Activated T-cell treated with anti-CD3 and anti-CD28 coated beads, Interleukin-2, amount 50 U/mL, for 24 hours (primary cell): Measurements from ENCODE around the gene EGFR.

Experiments
- DNase-seq: peaks from one replicate; pipeline ENCODE4 v3.0.0-alpha.2; 2020
- H3K27ac Mint-ChIP-seq: 2 replicates; pipeline ENCODE4 v1.8.0; 2020; ENCODE audit warnings: mild to moderate bottlenecking, mixed read lengths
- H3K27me3 Mint-ChIP-seq: 2 replicates; pipeline ENCODE4 v1.8.0; 2020; ENCODE audit warnings: mixed read lengths
- H3K36me3 Mint-ChIP-seq: 2 replicates; pipeline ENCODE4 v1.8.0; 2020; ENCODE audit warnings: low read depth, mixed read lengths
- H3K4me1 Mint-ChIP-seq: 2 replicates; pipeline ENCODE4 v1.8.0; 2020; ENCODE audit warnings: low read depth, mixed read lengths
- H3K4me3 Mint-ChIP-seq: 2 replicates; pipeline ENCODE4 v1.8.0; 2020; ENCODE audit warnings: mild to moderate bottlenecking, moderate library complexity, mixed read lengths
- H3K9me3 Mint-ChIP-seq: 2 replicates; pipeline ENCODE4 v1.8.0; 2020; ENCODE audit warnings: mixed read lengths

EGFR gene

DNA sequence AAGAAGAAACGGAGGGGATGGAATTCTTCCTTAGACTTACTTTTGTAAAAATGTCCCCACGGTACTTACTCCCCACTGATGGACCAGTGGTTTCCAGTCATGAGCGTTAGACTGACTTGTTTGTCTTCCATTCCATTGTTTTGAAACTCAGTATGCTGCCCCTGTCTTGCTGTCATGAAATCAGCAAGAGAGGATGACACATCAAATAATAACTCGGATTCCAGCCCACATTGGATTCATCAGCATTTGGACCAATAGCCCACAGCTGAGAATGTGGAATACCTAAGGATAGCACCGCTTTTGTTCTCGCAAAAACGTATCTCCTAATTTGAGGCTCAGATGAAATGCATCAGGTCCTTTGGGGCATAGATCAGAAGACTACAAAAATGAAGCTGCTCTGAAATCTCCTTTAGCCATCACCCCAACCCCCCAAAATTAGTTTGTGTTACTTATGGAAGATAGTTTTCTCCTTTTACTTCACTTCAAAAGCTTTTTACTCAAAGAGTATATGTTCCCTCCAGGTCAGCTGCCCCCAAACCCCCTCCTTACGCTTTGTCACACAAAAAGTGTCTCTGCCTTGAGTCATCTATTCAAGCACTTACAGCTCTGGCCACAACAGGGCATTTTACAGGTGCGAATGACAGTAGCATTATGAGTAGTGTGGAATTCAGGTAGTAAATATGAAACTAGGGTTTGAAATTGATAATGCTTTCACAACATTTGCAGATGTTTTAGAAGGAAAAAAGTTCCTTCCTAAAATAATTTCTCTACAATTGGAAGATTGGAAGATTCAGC lies 187.6 kb downstream of the EGFR start:
- Mint-ChIP-seq H3K9me3 (no peaks in the 10 kb centered on the region), H3K4me1 (no peaks in the 10 kb centered on the region), H3K36me3 (no peaks in the 10 kb centered on the region), H3K4me3 (no peak overlapping the region), H3K27ac (no peak overlapping the region), H3K27me3 (peaks cover 7% of the 10 kb centered on the region)
- DNase-seq, result no peak

DNA sequence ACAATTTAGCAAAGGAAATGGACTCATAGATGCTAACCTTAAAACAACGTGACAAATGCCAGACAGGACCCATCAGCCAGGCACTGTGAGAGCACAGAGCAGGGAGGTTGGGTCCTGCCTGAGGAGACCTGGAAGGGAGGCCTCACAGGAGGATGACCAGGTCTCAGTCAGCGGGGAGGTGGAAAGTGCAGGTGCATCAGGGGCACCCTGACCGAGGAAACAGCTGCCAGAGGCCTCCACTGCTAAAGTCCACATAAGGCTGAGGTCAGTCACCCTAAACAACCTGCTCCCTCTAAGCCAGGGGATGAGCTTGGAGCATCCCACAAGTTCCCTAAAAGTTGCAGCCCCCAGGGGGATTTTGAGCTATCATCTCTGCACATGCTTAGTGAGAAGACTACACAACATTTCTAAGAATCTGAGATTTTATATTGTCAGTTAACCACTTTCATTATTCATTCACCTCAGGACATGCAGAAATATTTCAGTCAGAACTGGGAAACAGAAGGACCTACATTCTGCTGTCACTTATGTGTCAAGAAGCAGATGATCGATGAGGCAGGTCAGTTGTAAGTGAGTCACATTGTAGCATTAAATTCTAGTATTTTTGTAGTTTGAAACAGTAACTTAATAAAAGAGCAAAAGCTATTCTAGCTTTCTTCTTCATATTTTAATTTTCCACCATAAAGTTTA lies 188.8 kb downstream of the EGFR start:
- H3K4me3 Mint-ChIP-seq, result no peak overlapping the region
- H3K4me1 Mint-ChIP-seq, result no peaks in the 10 kb centered on the region
- DNase-seq, result no peak
- no peaks in the 10 kb centered on the region for H3K9me3 Mint-ChIP-seq
- H3K36me3 Mint-ChIP-seq, result no peaks in the 10 kb centered on the region
- peaks cover 13% of the 10 kb centered on the region for H3K27me3 Mint-ChIP-seq
- H3K27ac Mint-ChIP-seq, result no peak overlapping the region

DNA sequence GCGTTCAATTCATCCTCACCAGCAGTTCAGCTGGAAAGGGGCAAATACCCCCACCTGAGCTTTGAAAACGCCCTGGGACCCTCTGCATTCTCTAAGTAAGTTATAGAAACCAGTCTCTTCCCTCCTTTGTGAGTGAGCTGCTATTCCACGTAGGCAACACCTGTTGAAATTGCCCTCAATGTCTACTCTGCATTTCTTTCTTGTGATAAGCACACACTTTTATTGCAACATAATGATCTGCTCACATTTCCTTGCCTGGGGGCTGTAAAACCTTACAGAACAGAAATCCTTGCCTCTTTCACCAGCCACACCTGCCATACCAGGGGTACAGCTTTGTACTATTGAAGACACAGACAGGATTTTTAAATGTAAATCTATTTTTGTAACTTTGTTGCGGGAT lies 190.5 kb downstream of the EGFR start:
- no peaks in the 10 kb centered on the region for H3K9me3 Mint-ChIP-seq
- no peak overlapping the region for H3K4me3 Mint-ChIP-seq
- no peaks in the 10 kb centered on the region for H3K4me1 Mint-ChIP-seq
- H3K36me3 Mint-ChIP-seq, result no peaks in the 10 kb centered on the region
- DNase-seq, result no peak
- H3K27ac Mint-ChIP-seq, result no peak overlapping the region
- H3K27me3 Mint-ChIP-seq, result peaks cover 21% of the 10 kb centered on the region

DNA sequence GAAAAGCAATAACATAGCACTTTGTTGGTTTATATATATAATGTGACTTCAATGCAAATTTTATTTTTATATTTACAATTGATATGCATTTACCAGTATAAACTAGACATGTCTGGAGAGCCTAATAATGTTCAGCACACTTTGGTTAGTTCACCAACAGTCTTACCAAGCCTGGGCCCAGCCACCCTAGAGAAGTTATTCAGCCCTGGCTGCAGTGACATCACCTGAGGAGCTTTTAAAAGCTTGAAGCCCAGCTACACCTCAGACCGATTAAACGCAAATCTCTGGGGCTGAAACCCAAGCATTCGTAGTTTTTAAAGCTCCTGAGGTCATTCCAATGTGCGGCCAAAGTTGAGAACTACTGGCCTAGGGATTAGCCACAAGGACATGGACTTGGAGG lies 191.4 kb downstream of the EGFR start:
- H3K9me3 Mint-ChIP-seq, result no peaks in the 10 kb centered on the region
- DNase-seq, result no peak
- H3K27me3 Mint-ChIP-seq, result peaks cover 21% of the 10 kb centered on the region
- H3K27ac Mint-ChIP-seq, result no peak overlapping the region
- no peaks in the 10 kb centered on the region for H3K4me1 Mint-ChIP-seq
- no peak overlapping the region for H3K4me3 Mint-ChIP-seq
- no peaks in the 10 kb centered on the region for H3K36me3 Mint-ChIP-seq

DNA sequence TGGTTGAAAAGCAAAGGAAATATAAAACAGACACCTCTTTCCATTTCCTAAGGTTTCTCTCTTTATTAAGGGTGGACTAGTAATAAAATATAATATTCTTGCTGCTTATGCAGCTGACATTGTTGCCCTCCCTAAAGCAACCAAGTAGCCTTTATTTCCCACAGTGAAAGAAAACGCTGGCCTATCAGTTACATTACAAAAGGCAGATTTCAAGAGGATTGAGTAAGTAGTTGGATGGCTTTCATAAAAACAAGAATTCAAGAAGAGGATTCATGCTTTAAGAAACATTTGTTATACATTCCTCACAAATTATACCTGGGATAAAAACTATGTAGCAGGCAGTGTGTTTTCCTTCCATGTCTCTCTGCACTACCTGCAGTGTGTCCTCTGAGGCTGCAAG lies 191.9 kb downstream of the EGFR start:
- no peaks in the 10 kb centered on the region for H3K36me3 Mint-ChIP-seq

DNA sequence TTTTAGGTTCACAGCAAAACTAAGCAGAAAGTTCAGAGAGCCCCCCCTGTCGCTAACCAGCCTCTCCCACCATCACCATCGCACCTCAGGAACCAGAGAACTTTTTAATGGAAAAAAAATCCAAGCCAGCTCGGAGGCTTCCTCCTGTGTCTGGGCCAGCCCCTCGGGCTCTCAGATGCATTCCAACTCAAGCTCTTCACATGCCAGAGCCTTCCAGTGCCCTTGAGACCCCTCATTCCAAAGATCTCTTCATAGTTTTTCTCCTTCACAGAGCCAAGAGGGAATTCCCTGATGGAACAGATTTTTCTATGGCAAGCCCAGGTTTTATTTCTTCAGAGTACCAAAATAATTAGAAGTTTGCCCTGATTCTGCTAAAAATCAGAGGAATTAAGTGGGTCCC lies 192.9 kb downstream of the EGFR start:
- Mint-ChIP-seq H3K9me3 (no peaks in the 10 kb centered on the region), H3K4me3 (no peak overlapping the region), H3K4me1 (no peaks in the 10 kb centered on the region), H3K27me3 (peaks cover 21% of the 10 kb centered on the region), H3K27ac (no peak overlapping the region), H3K36me3 (no peaks in the 10 kb centered on the region)
- DNase-seq, result no peak

More for the DNA sequence above, 191.9 kb downstream of the EGFR start:
- no peak overlapping the region for H3K4me3 Mint-ChIP-seq
- DNase-seq, result no peak
- no peaks in the 10 kb centered on the region for H3K9me3 Mint-ChIP-seq
- H3K27me3 Mint-ChIP-seq, result peaks cover 21% of the 10 kb centered on the region
- H3K4me1 Mint-ChIP-seq, result no peaks in the 10 kb centered on the region
- no peak overlapping the region for H3K27ac Mint-ChIP-seq

DNA sequence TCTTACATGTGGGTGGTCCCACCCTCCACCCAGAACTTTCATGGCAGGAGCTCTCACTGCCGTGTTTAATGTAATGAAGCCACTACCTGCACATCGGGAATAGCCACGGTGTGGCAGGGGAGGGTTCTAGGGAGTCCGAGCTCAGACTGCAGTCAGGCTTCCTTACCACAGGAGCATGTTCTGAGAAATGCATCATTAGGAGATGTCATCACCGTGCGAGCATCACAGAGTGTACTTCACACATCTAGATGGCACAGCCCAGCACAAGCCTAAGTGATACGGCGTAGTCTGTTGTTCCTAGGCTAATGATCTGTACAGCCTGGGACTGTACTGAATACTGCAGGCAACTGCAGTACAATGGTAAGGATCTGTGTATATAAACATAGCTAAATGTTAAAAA lies 193.4 kb downstream of the EGFR start:
- Mint-ChIP-seq H3K4me3 (no peak overlapping the region), H3K27ac (no peak overlapping the region), H3K9me3 (no peaks in the 10 kb centered on the region), H3K4me1 (no peaks in the 10 kb centered on the region), H3K27me3 (peaks cover 18% of the 10 kb centered on the region), H3K36me3 (no peaks in the 10 kb centered on the region)
- DNase-seq, result no peak

DNA sequence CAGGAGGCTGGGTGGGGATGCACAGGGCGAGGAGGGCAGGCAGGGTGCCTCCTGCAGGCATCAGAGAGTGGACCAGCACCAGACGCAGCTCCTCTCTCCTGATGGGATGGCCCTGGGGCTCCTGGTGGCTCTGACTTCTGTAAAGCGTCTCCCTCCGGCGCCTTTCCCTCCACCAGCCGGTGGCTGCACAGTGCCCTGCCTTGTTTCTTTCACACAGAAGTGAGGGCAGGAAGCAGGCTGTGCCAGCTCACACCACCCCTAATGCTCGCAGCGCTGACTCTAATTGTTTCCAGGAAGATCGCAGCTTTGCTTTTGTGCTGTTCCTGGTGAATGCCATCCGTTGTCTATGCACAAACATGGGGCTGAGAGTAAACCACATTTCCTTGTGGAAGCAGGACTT lies 194.0 kb downstream of the EGFR start:
- H3K4me1 Mint-ChIP-seq, result no peaks in the 10 kb centered on the region
- no peaks in the 10 kb centered on the region for H3K36me3 Mint-ChIP-seq
- H3K4me3 Mint-ChIP-seq, result no peak overlapping the region
- DNase-seq, result no peak
- peaks cover 17% of the 10 kb centered on the region for H3K27me3 Mint-ChIP-seq
- no peaks in the 10 kb centered on the region for H3K9me3 Mint-ChIP-seq
- no peak overlapping the region for H3K27ac Mint-ChIP-seq

DNA sequence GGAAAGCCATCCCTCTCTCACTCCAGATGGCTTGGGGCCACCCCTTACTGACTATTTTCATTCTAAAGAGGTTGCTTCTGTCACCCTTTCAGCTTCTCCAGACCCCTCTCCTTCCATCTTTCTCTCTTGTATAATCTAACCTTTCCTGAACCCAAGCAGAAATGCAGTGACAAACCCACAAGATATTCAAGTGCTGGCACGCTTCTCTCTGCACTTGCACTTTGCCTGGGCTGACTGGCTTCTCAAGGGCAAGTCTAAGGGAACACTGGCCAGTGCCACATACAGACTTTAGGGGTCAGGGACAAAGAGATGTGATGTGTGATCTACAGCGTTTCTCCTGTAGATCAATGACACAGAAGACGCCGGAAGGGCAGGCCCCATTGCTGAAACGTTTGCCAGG lies 195.9 kb downstream of the EGFR start:
- Mint-ChIP-seq H3K4me3 (no peak overlapping the region), H3K27me3 (peaks cover 14% of the 10 kb centered on the region), H3K27ac (no peak overlapping the region)

DNA sequence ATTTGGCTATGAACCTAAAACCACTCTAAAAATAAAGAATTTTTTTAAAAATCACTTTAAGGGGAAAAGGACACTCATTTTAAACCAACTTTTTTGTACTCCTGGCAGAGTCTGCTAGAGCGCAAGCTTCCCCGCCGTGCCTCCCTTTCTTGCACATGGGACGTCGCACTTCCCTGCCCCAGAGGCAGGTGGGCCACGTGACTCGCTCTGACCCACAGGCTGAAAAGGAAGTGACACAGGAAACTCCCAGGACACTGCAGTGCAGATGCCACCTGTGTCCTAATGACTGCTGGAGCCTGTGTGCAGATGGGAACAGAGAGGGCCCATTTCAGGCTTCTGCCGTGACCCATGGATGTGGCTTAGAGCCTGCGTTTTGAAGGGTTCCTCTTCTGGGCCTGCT lies 204.2 kb downstream of the EGFR start:
- H3K27me3 Mint-ChIP-seq, result peaks cover 6% of the 10 kb centered on the region
- H3K27ac Mint-ChIP-seq, result no peak overlapping the region
- H3K4me1 Mint-ChIP-seq, result no peaks in the 10 kb centered on the region

More for the DNA sequence above, 195.9 kb downstream of the EGFR start:
- Mint-ChIP-seq H3K36me3 (no peaks in the 10 kb centered on the region), H3K4me1 (no peaks in the 10 kb centered on the region), H3K9me3 (no peaks in the 10 kb centered on the region)
- DNase-seq, result no peak

DNA sequence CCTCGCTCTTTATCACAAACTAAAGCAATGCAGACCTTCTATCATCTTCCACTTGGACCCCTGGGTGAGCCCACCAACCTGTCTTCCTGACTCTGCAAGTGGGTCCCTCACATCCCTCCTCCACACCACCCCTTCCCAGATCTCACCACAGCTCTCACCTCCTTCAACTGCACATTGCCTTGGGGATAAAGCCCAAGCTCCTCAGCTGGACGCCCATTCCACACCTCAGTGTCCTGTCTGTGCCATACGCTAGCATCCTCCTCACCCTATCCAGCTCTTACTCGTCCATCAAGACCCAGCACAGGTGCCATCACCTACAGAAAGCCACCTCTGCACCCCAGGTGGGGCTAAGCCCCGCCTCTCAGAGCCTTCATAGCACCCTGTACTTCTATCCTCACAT lies 205.3 kb downstream of the EGFR start:
- H3K4me1 Mint-ChIP-seq, result no peaks in the 10 kb centered on the region
- no peaks in the 10 kb centered on the region for H3K36me3 Mint-ChIP-seq
- DNase-seq, result no peak
- H3K27me3 Mint-ChIP-seq, result peaks cover 8% of the 10 kb centered on the region
- H3K27ac Mint-ChIP-seq, result no peak overlapping the region
- peaks cover 2% of the 10 kb centered on the region for H3K9me3 Mint-ChIP-seq
- no peak overlapping the region for H3K4me3 Mint-ChIP-seq

More for the DNA sequence above, 204.2 kb downstream of the EGFR start:
- no peak for DNase-seq
- H3K4me3 Mint-ChIP-seq, result no peak overlapping the region
- peaks cover 2% of the 10 kb centered on the region for H3K9me3 Mint-ChIP-seq
- no peaks in the 10 kb centered on the region for H3K36me3 Mint-ChIP-seq

DNA sequence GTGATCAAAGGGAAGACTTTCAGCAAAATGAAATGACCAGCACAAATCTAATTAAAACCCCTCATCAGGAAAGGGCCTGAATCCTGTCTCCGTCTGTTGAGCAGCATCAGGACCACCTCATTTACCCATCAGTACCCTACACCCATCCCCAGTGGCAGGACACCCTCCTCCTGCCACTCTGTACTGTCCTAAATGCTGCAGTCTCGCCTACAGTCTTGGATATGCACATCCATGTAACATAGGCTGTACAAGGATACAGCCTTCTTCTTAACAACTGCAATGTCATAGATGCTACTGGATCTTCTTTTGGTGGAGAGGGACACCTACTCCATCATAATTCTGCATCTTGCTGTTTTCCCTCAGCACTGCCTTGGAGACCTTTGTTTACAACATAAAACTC lies 206.0 kb downstream of the EGFR start:
- Mint-ChIP-seq H3K27me3 (peaks cover 12% of the 10 kb centered on the region), H3K36me3 (no peaks in the 10 kb centered on the region), H3K4me3 (no peak overlapping the region), H3K27ac (no peak overlapping the region), H3K4me1 (no peaks in the 10 kb centered on the region), H3K9me3 (peaks cover 6% of the 10 kb centered on the region)
- no peak for DNase-seq

DNA sequence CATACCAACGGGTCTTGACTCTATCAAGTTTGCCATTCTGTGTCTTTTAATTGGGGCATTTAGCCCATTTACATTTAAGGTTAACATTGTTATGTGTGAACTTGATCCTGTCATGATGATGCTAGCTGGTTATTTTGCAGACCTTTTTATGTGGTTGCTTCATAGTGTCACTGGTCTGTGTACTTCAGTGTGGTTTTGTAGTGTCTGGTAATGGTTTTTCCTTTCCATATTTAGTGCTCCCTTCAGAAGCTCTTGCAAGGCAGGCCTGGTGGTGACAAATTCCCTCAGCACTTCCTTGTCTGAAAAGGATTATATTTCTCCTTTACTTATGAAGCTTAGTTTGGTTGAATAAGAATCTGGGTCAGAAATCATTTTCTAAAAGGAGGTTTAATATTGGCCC lies 211.2 kb downstream of the EGFR start:
- Mint-ChIP-seq H3K27me3 (peaks cover 29% of the 10 kb centered on the region), H3K9me3 (peaks cover 6% of the 10 kb centered on the region)
- DNase-seq, result no peak

DNA sequence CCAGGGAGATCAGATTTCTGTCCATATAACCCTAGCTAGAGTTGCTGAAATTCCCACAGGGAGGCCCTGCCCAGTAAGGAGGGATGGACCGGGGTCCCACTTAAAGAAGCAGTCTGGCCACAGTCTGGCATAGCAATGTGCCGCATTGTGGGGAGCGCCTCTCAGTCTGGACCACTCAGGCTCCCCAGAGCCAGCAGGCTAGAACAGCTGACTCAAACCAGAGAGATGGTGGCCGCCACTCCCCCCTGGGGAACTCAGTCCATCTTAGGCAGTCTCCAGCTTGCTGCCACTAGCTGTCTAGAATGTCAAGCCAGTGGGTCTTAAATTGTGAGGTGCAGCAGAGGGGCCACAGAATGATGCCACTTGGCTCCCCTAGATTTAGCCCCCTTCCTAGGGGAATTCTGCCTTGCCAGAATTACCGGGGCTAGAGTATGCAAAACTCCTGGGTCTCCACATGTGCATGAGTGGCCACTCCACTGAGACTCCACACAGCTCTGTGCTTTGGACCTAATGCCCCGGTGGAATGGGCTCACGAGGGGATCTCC lies 213.0 kb downstream of the EGFR start:
- no peak for DNase-seq
- Mint-ChIP-seq H3K36me3 (no peaks in the 10 kb centered on the region), H3K4me1 (no peaks in the 10 kb centered on the region), H3K27ac (no peak overlapping the region), H3K27me3 (peaks cover 36% of the 10 kb centered on the region), H3K4me3 (no peak overlapping the region), H3K9me3 (peaks cover 6% of the 10 kb centered on the region)

More for the DNA sequence above, 211.2 kb downstream of the EGFR start:
- H3K4me1 Mint-ChIP-seq, result no peaks in the 10 kb centered on the region
- H3K4me3 Mint-ChIP-seq, result no peak overlapping the region
- H3K36me3 Mint-ChIP-seq, result no peaks in the 10 kb centered on the region
- H3K27ac Mint-ChIP-seq, result no peak overlapping the region

DNA sequence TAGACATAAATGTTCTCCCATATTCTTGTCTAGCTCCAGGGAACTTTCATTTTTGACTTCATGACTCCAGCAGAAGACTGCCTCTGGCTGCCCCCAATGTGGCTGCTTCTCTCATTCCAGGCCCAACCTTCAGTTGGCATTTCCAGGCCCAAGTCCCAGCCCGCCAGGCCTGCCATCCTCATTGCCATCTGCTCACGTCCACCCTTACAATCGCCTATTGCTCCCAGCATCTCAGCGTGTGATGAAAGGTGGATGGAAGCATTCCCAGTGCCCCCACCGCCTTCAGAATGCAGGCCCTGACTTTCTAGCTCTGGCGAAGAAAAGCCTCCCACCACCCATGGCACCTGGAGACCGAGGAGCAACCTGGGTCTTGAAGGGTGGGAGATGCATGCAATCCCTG lies 214.2 kb downstream of the EGFR start:
- Mint-ChIP-seq H3K4me3 (no peak overlapping the region), H3K4me1 (no peaks in the 10 kb centered on the region), H3K27me3 (peaks cover 32% of the 10 kb centered on the region), H3K36me3 (no peaks in the 10 kb centered on the region), H3K27ac (no peak overlapping the region), H3K9me3 (peaks cover 4% of the 10 kb centered on the region)
- no peak for DNase-seq
